Measurements from ENCODE around the gene CASP4.
"Not testable (repeated sequence)": the region's sequence is repeated elsewhere in the genome, so short reads cannot be mapped to it uniquely, and the experiment has no call there.

The CASP4 gene

GRCh38 chr11:104968355-104968855 lies at the start of gene CASP4:
CASP4 (minus strand) TSS chr11:104968574; CDS start chr11:104968525, 49 bp downstream.
- peak; percentile 47 for DNase-seq

- no peak for DNase-seq
Observed at GRCh38 chr11:105007463-105007862, 39.1 kb upstream of the CASP4 start.

GRCh38 chr11:105005451-105005845 lies 37.1 kb upstream of the CASP4 start:
- DNase-seq = no peak

- DNase-seq = no peak
Observed at GRCh38 chr11:105004021-105004420, 35.6 kb upstream of the CASP4 start.

GRCh38 chr11:105003151-105003550 lies 34.8 kb upstream of the CASP4 start:
- no peak for DNase-seq

- no peak for DNase-seq
Observed at GRCh38 chr11:105000797-105001196, 32.4 kb upstream of the CASP4 start.

- DNase-seq = no peak
Observed at GRCh38 chr11:105000167-105000566, 31.8 kb upstream of the CASP4 start.

GRCh38 chr11:104999721-105000120 lies 31.3 kb upstream of the CASP4 start:
- no peak for DNase-seq

GRCh38 chr11:104997288-104997687 lies 28.9 kb upstream of the CASP4 start:
- DNase-seq = no peak

- peak; percentile 93 for DNase-seq
Observed at GRCh38 chr11:104995001-104995408, 26.6 kb upstream of the CASP4 start.

GRCh38 chr11:104992781-104993180 lies 24.4 kb upstream of the CASP4 start:
- no peak for DNase-seq

- DNase-seq = no peak
Observed at GRCh38 chr11:104991994-104992393, 23.6 kb upstream of the CASP4 start.

- DNase-seq = no peak
Observed at GRCh38 chr11:104984808-104985207, 16.4 kb upstream of the CASP4 start.

GRCh38 chr11:104979839-104980238 lies 11.5 kb upstream of the CASP4 start:
- DNase-seq = no peak

- DNase-seq = no peak
Observed at GRCh38 chr11:104973616-104974015, 5.2 kb upstream of the CASP4 start.

GRCh38 chr11:104972924-104973323 lies 4.5 kb upstream of the CASP4 start:
- DNase-seq = not testable (repeated sequence)

- no peak for DNase-seq
Observed at GRCh38 chr11:104970756-104971155, 2.4 kb upstream of the CASP4 start.

GRCh38 chr11:104968856-104969776 lies 742 bp upstream of the CASP4 start:
- DNase-seq = peak; percentile 54

- no peak for DNase-seq
Observed at GRCh38 chr11:104967534-104968354, 630 bp downstream of the CASP4 start.

- no peak for DNase-seq
Observed at GRCh38 chr11:104965735-104966134, 2.6 kb downstream of the CASP4 start.

GRCh38 chr11:104964247-104964646 lies 4.1 kb downstream of the CASP4 start:
- no peak for DNase-seq

GRCh38 chr11:104962852-104963251 lies 5.5 kb downstream of the CASP4 start:
- no peak for DNase-seq

- no peak for DNase-seq
Observed at GRCh38 chr11:104957280-104957679, 11.1 kb downstream of the CASP4 start.

GRCh38 chr11:104956528-104956927 lies 11.8 kb downstream of the CASP4 start:
- no peak for DNase-seq
